GM20000 (cell line): ENCODE results near the gene SERTAD2.

Experiments used
- DNase-seq: peaks from one replicate; pipeline ENCODE4 v3.0.0; 2012; ENCODE audit warnings: low spot score
- CTCF ChIP-seq: IDR thresholded peaks from 2 replicates; pipeline ENCODE4 v1.5.1; 2012; ENCODE audit warnings: mild to moderate bottlenecking, control low read depth; ENCODE audit errors: extremely low read depth, missing control alignments

SERTAD2 gene

DNA sequence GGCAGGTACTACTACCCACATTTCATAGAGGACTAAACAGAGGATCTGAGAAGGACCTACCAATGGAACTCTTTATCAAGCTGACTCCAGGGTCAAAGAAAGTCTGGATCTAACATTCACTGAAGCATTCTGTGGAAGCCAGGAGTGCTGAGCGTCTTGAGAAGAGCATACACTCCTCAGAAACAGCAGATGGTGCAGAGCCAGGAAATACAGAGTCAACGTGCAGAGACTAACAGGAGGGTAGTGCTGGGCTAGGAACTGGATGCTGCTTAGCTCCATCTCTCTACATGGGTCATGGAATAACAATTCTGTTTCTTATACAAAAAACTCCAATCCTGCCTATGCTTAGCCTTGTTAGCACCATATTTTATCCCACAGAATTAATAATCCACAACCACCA, 5.5 kb upstream of the SERTAD2 start:
- no peak for DNase-seq
- TF ChIP-seq CTCF: no peak

GRCh38 chr2:64658269-64658668, 4.6 kb upstream of the SERTAD2 start:
- DNase-seq: no peak

DNA sequence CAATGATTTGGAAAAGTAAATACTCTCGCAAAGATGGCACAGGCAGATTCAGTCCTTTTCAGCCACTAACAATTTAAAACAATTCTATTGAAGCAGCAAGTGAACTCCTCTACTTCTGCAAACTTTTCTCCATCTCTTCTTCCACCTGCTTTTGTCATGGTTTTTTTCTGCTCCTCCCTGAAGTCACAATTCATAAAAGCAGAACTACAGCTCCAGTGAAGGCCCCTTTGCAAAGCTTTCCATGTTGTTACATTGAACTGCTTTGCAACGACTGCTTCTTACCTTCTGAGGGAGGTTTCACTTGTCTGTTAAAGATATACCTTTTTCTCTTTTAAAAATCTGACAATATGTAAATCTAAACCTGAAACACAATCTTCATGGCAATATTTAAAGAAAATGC, 3.7 kb upstream of the SERTAD2 start:
- no peak for DNase-seq

More at GRCh38 chr2:64658269-64658668, 4.6 kb upstream of the SERTAD2 start:
- no peak for TF ChIP-seq CTCF

DNA sequence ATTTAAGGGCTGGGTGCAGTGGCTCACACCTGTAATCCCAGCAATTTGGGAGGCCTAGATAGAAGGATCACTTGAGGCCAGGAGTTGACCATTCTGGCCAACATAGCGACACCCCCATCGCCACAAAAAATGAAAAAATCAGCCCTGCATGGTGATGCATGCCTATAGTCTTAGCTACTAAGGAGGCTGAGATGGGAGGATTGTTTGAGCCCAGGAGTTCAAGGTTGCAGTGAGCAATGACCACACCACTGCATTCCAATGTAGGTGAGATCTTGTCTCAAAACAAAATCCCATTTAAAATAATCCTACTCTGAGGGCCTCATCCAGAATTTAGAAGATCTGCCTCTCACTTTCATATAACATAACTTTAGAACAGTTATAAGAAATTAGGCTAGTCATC, 2.7 kb upstream of the SERTAD2 start:
- no peak for TF ChIP-seq CTCF
- no peak for DNase-seq

More for the DNA sequence above, 3.7 kb upstream of the SERTAD2 start:
- no peak for TF ChIP-seq CTCF

GRCh38 chr2:64655873-64656272, 2.2 kb upstream of the SERTAD2 start:
- TF ChIP-seq CTCF: no peak
- no peak for DNase-seq

DNA sequence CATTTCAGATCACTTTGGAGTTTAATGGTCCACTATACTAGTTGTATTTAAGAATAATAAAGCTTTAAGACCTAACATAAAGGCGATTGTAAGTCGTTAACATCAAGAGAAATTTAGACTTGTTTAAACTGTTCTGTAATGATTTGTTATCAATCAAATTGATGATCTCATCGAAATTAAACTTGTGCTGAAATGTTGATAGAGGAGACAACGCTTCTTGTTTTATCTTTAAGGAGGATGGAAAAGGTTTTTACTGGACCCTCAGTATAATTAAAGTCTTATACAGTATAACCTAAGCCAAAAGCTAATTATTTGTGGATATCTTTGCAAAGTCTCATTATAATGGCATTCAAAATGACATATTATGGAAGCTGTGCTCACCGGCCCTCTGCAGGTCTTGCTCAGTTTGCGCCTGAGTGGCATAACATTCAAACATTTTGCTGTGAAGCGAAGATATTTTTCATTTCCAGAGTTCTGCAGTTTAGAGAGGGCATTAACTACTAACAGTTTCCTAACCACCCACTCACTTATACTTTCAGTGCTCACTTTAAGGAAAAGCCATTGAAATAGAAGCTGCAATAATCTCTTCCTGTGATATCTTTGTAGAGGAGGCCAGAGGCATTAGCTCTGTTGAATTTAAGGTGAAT, 1.4 kb upstream of the SERTAD2 start:
- DNase-seq: no peak
- TF ChIP-seq CTCF: no peak

- DNase-seq: no peak
- TF ChIP-seq CTCF: no peak
Observed at GRCh38 chr2:64654063-64654811, 524 bp upstream of the SERTAD2 start.
